NCI-H460 (cell line): Measurements from ENCODE around the gene DAGLB. TPM values are rescaled to one million over a fixed set of nuclear protein-coding genes. Genes with fewer than 3 reads are reported as not detected.
"Not testable (repeated sequence)": the region's sequence is repeated elsewhere in the genome, so short reads cannot be mapped to it uniquely, and the experiment has no call there.

Experiments
- DNase-seq: peaks from one replicate; pipeline ENCODE4 v3.0.0-alpha.2; 2016; ENCODE audit warnings: low read depth; ENCODE audit errors: extremely low read depth
- total RNA-seq: library from RNA; depleted of rRNA; stranded (reverse); fragments of >200 nt; shearing (Covaris generic); gene quantifications from 2 replicates; pipeline ENCODE4 v1.2.3, GENCODE V29; 2014

DAGLB gene
- total RNA-seq, 1 experiment from 2014 or later, result 8.7 TPM

DNA sequence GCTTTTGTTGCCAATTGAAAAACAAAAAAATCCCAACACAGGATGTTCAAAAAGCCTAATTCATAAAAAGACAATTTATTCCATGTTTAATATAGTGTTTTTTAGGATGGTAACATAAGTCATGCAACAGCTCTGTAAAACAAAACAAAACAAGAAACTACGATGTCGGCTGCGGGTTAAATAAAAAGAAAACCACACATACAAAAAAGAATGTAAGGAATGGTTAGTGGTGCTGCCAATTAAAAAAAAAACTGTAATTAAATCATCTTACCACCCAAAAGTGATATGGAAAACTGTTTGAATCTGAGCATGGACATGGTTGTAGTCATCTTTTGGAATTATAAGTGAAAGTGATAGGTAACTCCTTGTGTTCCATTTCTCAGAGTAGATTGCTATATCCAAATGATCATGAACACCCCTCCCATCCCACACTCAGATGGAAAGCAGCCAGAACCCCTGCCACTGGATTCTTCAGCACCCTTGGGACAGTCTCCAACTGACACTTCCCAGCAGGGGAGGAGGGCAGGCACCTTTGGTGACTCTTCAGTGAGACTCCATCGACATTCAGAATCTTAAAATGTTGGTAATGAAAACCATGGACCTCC is 14.3 kb upstream of the DAGLB start:
- no peak for DNase-seq

GRCh38 chr7:6460990-6461584 is 13.3 kb upstream of the DAGLB start:
- no peak for DNase-seq

DNA sequence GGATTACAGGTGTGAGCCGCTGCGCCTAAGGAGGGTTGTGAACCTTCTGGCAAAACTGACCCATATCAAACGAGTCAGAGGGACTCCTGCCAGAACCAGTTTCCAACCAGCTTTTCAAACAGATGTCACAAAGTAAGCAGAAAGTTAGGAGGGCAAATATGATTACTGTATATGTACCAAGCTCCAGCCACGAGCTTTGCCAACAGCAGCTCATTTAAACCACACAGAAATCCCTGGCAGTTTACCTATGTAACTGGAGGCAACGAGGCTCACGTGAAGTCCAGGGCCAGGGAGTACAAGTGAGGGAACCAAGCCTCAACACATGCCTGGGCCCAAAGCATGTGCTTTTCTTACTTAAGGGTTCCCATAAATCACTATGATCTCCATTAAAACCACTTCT is 12.5 kb upstream of the DAGLB start:
- DNase-seq, result no peak

DNA sequence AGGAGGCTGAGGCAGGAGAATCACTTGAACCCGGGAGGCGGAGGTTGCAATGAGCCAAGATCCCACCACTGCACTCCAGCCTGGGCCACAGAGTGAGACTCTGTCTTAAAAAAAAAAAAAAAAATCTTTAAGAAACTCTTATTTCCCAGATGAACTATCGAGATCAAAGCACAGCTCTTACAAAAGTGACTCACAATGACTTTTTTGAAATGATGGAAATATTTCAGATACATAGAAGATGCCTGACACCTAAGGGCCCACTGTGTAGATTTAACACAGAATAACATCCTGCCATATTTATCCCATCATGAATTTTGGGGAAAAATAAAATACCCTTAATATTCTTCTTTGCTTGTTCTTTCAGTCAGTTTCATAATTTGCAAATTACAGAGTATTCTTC is 10.9 kb upstream of the DAGLB start:
- not testable (repeated sequence) for DNase-seq

- DNase-seq, result no peak
These were observed 6.0 kb upstream of the DAGLB start for GRCh38 chr7:6453734-6454133.

DNA sequence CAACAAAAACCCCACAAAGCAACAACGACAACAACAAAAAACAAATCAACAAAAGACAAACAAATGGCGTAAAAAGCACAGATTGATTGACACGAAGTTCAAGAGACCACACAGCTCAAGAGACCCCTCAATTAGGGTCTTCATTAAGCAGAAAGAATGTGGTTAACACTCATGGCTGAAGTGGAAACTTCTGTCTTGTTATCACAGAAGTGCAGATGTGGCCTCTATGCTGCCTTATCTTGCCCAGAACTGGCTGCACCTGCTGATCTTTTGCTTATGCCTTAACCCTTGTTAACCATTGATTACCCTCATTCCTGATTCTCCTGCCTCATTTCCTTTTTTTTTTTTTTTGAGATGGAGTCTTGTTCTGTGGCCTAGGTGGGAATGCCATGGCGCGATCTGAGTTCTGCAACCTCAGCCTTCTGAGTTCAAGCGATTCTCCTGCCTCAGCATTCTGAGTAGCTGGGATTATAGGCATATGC is 3.5 kb upstream of the DAGLB start:
- no peak for DNase-seq

DNA sequence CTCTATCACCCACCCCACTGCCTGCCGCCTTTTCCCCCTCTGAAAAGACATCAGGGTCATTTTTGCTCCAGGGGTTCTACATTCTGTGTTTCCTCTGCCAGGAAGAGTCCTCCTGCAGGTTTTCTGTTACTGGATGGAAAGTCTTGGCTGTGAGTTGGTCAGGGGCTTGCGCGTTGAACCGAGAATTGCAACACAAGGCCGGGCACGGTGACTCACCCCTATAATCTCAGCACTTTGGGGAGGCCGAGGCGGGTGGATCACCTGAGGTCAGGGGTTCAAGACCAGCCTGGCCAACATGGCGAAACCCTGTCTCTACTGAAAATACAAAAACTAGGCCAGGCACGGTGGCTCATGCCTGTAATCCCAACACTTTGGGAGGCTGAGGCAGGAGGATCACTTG is 2.8 kb upstream of the DAGLB start:
- not testable (repeated sequence) for DNase-seq

DNA sequence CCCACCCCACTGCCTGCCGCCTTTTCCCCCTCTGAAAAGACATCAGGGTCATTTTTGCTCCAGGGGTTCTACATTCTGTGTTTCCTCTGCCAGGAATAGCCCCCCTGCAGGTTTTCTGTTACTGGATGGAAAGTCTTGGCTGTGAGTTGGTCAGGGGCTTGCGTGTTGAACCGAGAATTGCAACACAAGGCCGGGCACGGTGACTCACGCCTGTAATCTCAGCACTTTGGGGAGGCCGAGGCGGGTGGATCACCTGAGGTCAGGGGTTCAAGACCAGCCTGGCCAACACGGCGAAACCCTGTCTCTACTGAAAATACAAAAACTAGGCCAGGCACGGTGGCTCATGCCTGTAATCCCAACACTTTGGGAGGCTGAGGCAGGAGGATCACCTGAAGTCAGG is 2.1 kb upstream of the DAGLB start:
- DNase-seq, result peak; percentile 22

- DNase-seq, result no peak
These were observed 1.3 kb upstream of the DAGLB start for GRCh38 chr7:6448943-6449543.

GRCh38 chr7:6446838-6447580 is 745 bp downstream of the DAGLB start:
- DNase-seq, result peak; percentile 84

DNA sequence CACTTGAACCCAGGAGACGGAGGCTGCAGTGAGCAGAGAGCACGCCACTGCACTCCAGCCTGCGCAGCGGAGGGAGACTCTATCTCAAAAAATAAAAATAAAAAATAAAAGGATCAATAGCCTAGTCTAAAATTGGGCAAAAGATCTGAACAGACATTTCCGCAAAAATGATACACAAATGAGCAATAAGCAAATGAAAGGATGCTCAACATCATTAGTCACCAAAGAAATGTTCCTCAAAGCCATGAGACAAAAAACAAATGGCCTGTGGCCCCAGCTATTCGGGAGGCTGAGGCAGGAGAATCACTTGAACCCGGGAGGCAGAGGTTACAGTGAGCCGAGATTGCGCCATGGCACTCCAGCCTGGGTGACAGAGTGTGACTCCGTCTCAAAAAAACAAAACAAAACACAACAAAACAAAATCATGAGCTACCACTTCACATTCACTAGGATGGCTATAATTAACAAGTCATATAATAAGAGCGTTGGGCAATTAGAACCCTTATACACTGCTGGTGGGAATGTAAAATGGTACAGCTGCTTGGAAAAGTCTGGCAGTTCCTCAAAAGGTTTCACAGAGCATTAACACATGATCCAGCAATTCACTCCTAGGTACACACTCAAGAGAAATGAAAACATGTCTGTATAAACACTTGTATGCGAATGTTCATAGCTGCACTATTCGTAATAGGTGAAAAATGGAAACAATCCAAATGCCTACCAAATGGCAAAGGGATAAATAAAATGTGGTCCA is 3.1 kb downstream of the DAGLB start:
- DNase-seq, result no peak

DNA sequence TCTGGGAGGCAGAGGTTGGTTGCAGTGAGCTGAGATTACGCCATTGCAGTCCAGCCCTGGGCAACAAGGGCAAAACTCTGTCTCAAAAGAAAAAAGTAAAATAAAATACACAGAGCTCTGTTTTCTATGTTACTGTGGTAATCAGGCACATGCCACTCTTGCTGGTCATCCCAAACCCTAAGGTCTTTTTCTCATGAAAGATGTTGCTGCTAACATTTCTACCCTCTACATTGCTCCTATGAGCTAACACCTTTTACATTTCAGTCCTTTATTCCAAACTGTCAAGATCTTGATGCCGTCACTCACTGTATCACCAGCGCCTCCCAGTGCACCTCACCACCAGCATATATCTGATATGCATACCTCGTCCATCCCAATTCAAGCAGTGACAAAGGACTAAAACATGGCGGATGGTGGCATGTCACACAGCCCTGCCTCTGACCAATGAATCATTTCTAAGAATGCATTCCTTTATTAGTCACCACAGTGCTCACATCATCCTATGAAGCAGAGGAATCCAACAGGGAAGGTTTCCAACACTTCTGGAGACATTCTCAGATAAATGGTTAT is 4.3 kb downstream of the DAGLB start:
- peak; percentile 77 for DNase-seq

GRCh38 chr7:6442114-6442513 is 5.6 kb downstream of the DAGLB start:
- DNase-seq, result no peak

- DNase-seq, result no peak
These were observed 7.4 kb downstream of the DAGLB start for GRCh38 chr7:6440381-6440780.

- no peak for DNase-seq
These were observed 9.3 kb downstream of the DAGLB start for GRCh38 chr7:6438427-6438826.

- DNase-seq, result no peak
These were observed 10.5 kb downstream of the DAGLB start for GRCh38 chr7:6437251-6437650.

DNA sequence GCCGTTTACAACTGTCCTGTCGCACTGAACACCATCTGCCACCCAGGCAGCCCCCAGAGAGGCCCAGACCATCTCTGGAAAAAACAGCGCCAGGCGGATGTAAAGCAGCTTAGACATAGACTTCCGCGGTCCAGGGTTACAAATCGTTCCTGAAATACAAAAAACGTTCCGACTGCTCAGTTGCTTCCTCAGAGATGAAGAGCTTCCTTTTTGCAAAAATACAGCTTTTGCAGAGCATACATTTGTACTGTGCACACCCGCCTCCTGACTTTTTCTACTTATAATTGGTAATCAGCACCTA is 11.4 kb downstream of the DAGLB start:
- DNase-seq, result no peak

GRCh38 chr7:6435486-6436384 is 12.0 kb downstream of the DAGLB start:
- peak; percentile 73 for DNase-seq

DNA sequence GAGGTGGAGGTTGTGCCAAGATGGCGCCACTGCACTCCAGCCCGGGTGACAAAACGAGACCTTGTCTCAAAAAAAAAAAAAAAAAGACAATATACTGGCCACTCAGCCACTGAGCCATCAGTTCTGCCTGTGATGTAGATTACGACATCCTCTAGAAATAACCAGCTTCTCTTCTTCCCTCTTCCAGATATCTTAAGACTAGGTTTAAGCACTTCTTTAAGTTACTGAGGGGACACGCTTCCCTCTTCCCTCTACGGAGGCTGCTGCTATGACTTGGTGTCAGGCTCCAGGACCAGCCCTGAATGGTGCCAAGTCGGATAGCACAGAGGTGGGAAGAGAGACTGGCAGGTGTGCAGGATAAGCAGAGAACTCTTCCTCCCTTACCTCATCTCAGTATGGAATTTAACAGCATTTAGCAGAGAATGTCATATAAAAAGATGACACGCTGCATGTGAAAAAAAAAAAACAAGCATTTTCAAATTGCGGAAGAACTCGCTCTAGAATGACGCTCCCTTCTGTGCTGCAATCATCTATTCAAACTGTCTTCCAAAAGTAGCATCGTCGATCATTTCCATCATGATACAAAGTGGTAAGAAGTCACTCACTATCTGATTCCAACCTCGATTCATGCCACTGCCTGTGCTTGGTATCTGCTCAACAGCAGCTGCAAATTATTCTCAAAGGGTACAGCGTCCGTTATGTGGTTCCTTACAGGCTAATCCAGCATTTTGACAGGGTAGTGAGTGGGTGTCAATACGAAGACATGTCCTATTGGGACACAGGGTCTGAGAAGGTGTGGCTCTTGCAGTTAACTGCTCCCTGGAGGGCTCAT is 13.8 kb downstream of the DAGLB start:
- no peak for DNase-seq
